Measurements from ENCODE around the gene BATF3.

DNA sequence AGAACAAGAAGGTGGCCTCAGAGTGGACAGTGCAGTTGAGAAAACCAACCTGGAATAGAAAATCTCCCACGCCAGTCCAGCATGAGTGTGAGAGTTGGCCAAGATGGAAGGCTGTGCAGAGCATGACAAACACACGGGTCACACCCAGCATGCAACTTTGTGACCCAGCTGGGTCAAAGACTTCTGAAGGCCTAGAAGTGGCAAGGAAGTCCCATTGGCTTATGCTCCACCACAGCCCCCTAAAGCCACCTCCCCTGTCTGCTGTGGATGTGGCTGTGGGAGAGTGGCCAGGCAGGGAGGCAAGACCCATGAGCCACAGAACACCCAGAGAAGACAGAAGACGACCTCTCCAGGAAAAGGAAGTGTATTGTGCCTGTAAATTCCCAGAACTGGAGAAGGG is 13.6 kb downstream of the BATF3 start:
- TF ChIP-seq CTCF (IDR thresholded peaks at IDR 0.05) (no peak), POLR2A (IDR thresholded peaks at IDR 0.05) (no peak), POLR2AphosphoS5 (IDR thresholded peaks at IDR 0.05; ENCODE audit: insufficient read depth in 1 of 2, low read depth in 1 of 2) (no peak)

Data from vagina (tissue), 2 donors.